SK-N-SH treated with all-trans-retinoic acid at 6 μM for 48 hours (cell line): ENCODE results near the gene FAM222B.
"Not testable (repeated sequence)": the region's sequence is repeated elsewhere in the genome, so short reads cannot be mapped to it uniquely, and the experiment has no call there.

Source experiments
- ARNTL ChIP-seq: fragments of 450-650 bp; formaldehyde crosslinking; IDR thresholded peaks from 2 replicates; pipeline ENCODE4 v1.5.0; 2020; ENCODE audit warnings: low read depth, mild to moderate bottlenecking, moderate library complexity, borderline replicate concordance
- BACH2 ChIP-seq: fragments of 250-450 bp; sonication (Bioruptor Pico); IDR thresholded peaks from 2 replicates; pipeline ENCODE4 v1.9.0; 2021; ENCODE audit warnings: mild to moderate bottlenecking, borderline replicate concordance
- CREB5 ChIP-seq: fragments of 250-450 bp; sonication (Bioruptor Pico); IDR thresholded peaks from 2 replicates; pipeline ENCODE4 v1.5.1; 2020; ENCODE audit warnings: low read depth, mild to moderate bottlenecking, moderate library complexity
- OSR1 ChIP-seq: fragments of 250-450 bp; sonication (Bioruptor Pico); IDR thresholded peaks from 2 replicates; pipeline ENCODE4 v1.8.0; 2022; ENCODE audit warnings: moderate library complexity, mild to moderate bottlenecking, inconsistent platforms
- PATZ1 ChIP-seq: fragments of 250-450 bp; sonication (Bioruptor Pico); IDR thresholded peaks from 2 replicates; pipeline ENCODE4 v1.8.0; 2020; ENCODE audit warnings: mild to moderate bottlenecking, moderate library complexity, borderline replicate concordance
- POU6F1 ChIP-seq: fragments of 250-450 bp; sonication (Bioruptor Pico); IDR thresholded peaks from 2 replicates; pipeline ENCODE4 v1.8.0; 2021; ENCODE audit warnings: low read depth, mild to moderate bottlenecking, moderate library complexity, borderline replicate concordance
- RARB ChIP-seq: fragments of 250-450 bp; sonication (Bioruptor Pico); IDR thresholded peaks from 2 replicates; pipeline ENCODE4 v1.8.0; 2021; ENCODE audit warnings: mild to moderate bottlenecking, moderate library complexity
- TOX ChIP-seq: fragments of 250-450 bp; sonication (Bioruptor Pico); IDR thresholded peaks from 2 replicates; pipeline ENCODE4 v1.8.0; 2021; ENCODE audit warnings: mild to moderate bottlenecking, moderate library complexity, borderline replicate concordance
- ZC3H10 ChIP-seq: fragments of 250-450 bp; sonication (Bioruptor Pico); IDR thresholded peaks from 2 replicates; pipeline ENCODE4 v1.5.1; 2021; ENCODE audit warnings: mild to moderate bottlenecking, moderate library complexity
- ZFP3 ChIP-seq: fragments of 250-450 bp; sonication (Bioruptor Pico); IDR thresholded peaks from 2 replicates; pipeline ENCODE4 v1.5.0; 2020; ENCODE audit warnings: mild to moderate bottlenecking, moderate library complexity
- ZFP30 ChIP-seq: fragments of 450-650 bp; formaldehyde crosslinking; IDR thresholded peaks from 2 replicates; pipeline ENCODE4 v1.5.0; 2022; ENCODE audit warnings: mild to moderate bottlenecking, moderate library complexity
- ZNF565 ChIP-seq: fragments of 450-650 bp; formaldehyde crosslinking; conservative IDR thresholded peaks from 2 replicates; pipeline ENCODE4 v1.5.0; 2020; ENCODE audit warnings: low read depth, mild to moderate bottlenecking, moderate library complexity
- ZNF70 ChIP-seq: fragments of 450-650 bp; formaldehyde crosslinking; IDR thresholded peaks from 2 replicates; pipeline ENCODE4 v1.5.0; 2020; ENCODE audit warnings: mild to moderate bottlenecking, moderate library complexity
- ZNF8 ChIP-seq: fragments of 450-650 bp; formaldehyde crosslinking; IDR thresholded peaks from 2 replicates; pipeline ENCODE4 v1.5.0; 2020; ENCODE audit warnings: mild to moderate bottlenecking, moderate library complexity

GRCh38 chr17:28848667-28849066 is 6.1 kb upstream of the FAM222B start:
- not testable (repeated sequence) for TF ChIP-seq PATZ1 (CRISPR knock-in tag); ZC3H10; ARNTL; RARB (CRISPR knock-in tag); ZNF70; ZNF565 (CRISPR knock-in tag); TOX (CRISPR knock-in tag); ZFP30; OSR1 (CRISPR knock-in tag); ZFP3 (CRISPR knock-in tag); POU6F1; CREB5 (CRISPR knock-in tag); BACH2 (CRISPR knock-in tag); ZNF8
